Gastrocnemius medialis (tissue), 4 donors: ENCODE results near the gene COX15.

Source experiments
- CTCF ChIP-seq, 5 experiments: fragments of 450-650 bp in 3 of 5; fragments of 200-600 bp in 2 of 5; sonication (generic) in 2 of 5; IDR thresholded peaks in 4 of 5; conservative IDR thresholded peaks in 1 of 5; 1 replicate in 4 of 5; 2 replicates in 1 of 5; pipeline ENCODE4 v1.5.1; 2016 to 2019; ENCODE audit warnings: antibody characterized with exemption in 5 of 5, mild to moderate bottlenecking in 3 of 5, moderate library complexity in 3 of 5
- POLR2A ChIP-seq, 2 donors: fragments of 450-650 bp; IDR thresholded peaks; one replicate each; pipeline ENCODE4 v1.6.1; 2017; ENCODE audit warnings: antibody characterized with exemption in 2 of 2, mild to moderate bottlenecking in 2 of 2, moderate library complexity in 2 of 2

GRCh38 chr10:99754670-99755069, 22.7 kb upstream of the COX15 start:
- TF ChIP-seq POLR2A (IDR thresholded peaks at IDR 0.05) (no peak), CTCF (IDR thresholded peaks at IDR 0.05 in 4 of 5, conservative IDR thresholded peaks at IDR 0.05 in 1 of 5) (no peak)
